ENCODE measurements around the gene CCR5AS.

Gene CCR5AS

DNA sequence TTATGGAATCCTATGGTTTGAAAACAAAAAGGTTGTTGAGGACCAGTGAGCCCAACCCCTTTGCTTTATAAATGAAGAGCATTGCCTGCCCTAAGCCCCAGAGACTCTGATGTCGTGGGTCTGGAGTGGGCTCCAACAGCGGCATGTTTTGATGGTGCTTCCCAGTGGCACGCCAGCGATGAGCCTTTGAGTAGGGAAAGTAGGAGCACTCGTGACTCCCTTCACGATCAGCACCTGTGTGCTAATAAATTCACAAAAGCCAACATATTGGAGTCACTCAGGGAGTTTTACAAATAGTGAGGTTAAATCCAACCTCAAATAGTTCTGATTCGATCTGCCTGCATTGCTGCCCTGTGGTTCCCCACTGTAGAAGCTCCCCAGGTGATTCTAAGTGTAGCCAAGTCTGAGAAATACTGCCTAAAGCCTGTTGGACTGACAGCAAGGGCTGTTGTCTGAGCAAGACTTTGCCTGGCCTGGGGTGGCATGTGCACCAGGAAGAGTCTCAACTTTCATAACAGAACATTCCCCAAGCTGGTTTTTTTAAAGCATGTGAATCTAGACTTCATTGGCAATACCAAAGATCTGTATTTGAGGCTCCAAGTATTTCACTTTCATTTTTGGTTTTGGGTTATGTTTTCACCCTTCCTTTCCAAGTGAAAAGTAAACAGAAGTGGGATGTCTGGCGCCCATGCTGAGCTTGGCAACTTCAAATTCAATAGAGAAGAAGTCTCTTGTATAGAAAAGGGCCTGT lies 26.2 kb downstream of the CCR5AS start:
- DNase-seq (ENCODE audit: low read depth in 2 of 2): no peak

DNA sequence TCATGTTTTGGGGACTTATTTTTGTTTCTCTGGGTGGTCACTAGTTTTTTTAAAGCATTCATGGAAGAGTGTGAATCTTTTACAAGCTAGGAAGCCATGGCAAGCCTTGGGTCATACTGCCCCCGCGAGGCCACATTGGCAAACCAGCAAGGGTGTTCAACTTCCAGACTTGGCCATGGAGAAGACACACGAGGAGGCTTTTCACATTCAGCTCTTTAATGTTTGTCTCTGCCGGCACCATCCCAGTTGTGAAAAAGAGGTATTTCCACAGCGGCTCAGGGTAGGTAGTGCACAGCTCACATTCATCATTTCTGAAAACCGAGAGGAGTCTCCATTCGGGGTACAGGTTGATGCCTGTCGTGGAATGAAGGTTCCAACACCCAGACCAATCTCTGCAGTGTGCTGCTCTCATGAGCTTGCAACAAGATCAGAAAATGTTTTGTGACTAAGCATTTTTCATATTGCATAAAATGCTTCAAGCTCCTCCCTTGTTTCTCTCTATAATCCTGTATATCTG lies 28.4 kb downstream of the CCR5AS start:
- DNase-seq (ENCODE audit: low read depth in 2 of 2): peak; percentile 20 to 32

DNA sequence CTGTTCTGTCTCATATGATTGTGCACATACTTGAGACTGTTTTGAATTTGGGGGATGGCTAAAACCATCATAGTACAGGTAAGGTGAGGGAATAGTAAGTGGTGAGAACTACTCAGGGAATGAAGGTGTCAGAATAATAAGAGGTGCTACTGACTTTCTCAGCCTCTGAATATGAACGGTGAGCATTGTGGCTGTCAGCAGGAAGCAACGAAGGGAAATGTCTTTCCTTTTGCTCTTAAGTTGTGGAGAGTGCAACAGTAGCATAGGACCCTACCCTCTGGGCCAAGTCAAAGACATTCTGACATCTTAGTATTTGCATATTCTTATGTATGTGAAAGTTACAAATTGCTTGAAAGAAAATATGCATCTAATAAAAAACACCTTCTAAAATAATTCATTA lies 31.1 kb downstream of the CCR5AS start:
- no peak for DNase-seq (ENCODE audit: low read depth in 2 of 2)

DNA sequence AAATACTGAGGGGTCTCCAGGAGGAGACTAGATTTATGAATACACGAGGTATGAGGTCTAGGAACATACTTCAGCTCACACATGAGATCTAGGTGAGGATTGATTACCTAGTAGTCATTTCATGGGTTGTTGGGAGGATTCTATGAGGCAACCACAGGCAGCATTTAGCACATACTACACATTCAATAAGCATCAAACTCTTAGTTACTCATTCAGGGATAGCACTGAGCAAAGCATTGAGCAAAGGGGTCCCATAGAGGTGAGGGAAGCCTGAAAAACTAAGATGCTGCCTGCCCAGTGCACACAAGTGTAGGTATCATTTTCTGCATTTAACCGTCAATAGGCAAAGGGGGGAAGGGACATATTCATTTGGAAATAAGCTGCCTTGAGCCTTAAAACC lies 31.6 kb downstream of the CCR5AS start:
- DNase-seq (ENCODE audit: low read depth in 2 of 2): no peak

DNA sequence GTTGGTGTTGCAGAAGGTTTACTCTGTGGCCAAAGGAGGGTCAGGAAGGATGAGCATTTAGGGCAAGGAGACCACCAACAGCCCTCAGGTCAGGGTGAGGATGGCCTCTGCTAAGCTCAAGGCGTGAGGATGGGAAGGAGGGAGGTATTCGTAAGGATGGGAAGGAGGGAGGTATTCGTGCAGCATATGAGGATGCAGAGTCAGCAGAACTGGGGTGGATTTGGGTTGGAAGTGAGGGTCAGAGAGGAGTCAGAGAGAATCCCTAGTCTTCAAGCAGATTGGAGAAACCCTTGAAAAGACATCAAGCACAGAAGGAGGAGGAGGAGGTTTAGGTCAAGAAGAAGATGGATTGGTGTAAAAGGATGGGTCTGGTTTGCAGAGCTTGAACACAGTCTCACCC lies 32.1 kb downstream of the CCR5AS start:
- DNase-seq (ENCODE audit: low read depth in 2 of 2): no peak

DNA sequence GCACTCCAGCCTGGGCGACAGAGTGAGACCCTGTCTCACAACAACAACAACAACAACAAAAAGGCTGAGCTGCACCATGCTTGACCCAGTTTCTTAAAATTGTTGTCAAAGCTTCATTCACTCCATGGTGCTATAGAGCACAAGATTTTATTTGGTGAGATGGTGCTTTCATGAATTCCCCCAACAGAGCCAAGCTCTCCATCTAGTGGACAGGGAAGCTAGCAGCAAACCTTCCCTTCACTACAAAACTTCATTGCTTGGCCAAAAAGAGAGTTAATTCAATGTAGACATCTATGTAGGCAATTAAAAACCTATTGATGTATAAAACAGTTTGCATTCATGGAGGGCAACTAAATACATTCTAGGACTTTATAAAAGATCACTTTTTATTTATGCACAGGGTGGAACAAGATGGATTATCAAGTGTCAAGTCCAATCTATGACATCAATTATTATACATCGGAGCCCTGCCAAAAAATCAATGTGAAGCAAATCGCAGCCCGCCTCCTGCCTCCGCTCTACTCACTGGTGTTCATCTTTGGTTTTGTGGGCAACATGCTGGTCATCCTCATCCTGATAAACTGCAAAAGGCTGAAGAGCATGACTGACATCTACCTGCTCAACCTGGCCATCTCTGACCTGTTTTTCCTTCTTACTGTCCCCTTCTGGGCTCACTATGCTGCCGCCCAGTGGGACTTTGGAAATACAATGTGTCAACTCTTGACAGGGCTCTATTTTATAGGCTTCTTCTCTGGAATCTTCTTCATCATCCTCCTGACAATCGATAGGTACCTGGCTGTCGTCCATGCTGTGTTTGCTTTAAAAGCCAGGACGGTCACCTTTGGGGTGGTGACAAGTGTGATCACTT lies 34.1 kb downstream of the CCR5AS start:
- DNase-seq (ENCODE audit: low read depth in 2 of 2): no peak

DNA sequence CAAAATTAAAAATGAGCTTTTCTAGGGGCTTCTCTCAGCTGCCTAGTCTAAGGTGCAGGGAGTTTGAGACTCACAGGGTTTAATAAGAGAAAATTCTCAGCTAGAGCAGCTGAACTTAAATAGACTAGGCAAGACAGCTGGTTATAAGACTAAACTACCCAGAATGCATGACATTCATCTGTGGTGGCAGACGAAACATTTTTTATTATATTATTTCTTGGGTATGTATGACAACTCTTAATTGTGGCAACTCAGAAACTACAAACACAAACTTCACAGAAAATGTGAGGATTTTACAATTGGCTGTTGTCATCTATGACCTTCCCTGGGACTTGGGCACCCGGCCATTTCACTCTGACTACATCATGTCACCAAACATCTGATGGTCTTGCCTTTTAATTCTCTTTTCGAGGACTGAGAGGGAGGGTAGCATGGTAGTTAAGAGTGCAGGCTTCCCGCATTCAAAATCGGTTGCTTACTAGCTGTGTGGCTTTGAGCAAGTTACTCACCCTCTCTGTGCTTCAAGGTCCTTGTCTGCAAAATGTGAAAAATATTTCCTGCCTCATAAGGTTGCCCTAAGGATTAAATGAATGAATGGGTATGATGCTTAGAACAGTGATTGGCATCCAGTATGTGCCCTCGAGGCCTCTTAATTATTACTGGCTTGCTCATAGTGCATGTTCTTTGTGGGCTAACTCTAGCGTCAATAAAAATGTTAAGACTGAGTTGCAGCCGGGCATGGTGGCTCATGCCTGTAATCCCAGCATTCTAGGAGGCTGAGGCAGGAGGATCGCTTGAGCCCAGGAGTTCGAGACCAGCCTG lies 35.1 kb downstream of the CCR5AS start:
- DNase-seq (ENCODE audit: low read depth in 2 of 2): no peak

DNA sequence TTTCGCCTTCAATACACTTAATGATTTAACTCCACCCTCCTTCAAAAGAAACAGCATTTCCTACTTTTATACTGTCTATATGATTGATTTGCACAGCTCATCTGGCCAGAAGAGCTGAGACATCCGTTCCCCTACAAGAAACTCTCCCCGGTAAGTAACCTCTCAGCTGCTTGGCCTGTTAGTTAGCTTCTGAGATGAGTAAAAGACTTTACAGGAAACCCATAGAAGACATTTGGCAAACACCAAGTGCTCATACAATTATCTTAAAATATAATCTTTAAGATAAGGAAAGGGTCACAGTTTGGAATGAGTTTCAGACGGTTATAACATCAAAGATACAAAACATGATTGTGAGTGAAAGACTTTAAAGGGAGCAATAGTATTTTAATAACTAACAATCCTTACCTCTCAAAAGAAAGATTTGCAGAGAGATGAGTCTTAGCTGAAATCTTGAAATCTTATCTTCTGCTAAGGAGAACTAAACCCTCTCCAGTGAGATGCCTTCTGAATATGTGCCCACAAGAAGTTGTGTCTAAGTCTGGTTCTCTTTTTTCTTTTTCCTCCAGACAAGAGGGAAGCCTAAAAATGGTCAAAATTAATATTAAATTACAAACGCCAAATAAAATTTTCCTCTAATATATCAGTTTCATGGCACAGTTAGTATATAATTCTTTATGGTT lies 35.9 kb downstream of the CCR5AS start, which contains the start of gene CCR5:
TSS of gene CCR5 (plus strand) at position 108 of the 680 bp plus-strand sequence. CDS start 1,957 bp downstream, outside the sequence.
- DNase-seq (ENCODE audit: low read depth in 2 of 2): no peak

DNA sequence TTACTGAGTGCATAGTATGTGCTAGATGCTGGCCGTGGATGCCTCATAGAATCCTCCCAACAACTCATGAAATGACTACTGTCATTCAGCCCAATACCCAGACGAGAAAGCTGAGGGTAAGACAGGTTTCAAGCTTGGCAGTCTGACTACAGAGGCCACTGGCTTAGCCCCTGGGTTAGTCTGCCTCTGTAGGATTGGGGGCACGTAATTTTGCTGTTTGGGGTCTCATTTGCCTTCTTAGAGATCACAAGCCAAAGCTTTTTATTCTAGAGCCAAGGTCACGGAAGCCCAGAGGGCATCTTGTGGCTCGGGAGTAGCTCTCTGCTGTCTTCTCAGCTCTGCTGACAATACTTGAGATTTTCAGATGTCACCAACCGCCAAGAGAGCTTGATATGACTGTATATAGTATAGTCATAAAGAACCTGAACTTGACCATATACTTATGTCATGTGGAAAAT lies 37.2 kb downstream of the CCR5AS start:
- DNase-seq (ENCODE audit: low read depth in 2 of 2): no peak

DNA sequence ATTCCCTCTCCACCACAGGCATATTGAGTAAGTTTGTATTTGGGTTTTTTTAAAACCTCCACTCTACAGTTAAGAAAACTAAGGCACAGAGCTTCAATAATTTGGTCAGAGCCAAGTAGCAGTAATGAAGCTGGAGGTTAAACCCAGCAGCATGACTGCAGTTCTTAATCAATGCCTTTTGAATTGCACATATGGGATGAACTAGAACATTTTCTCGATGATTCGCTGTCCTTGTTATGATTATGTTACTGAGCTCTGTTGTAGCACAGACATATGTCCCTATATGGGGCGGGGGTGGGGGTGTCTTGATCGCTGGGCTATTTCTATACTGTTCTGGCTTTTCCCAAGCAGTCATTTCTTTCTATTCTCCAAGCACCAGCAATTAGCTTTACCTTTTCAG lies 37.7 kb downstream of the CCR5AS start:
- DNase-seq (ENCODE audit: low read depth in 2 of 2): no peak

DNA sequence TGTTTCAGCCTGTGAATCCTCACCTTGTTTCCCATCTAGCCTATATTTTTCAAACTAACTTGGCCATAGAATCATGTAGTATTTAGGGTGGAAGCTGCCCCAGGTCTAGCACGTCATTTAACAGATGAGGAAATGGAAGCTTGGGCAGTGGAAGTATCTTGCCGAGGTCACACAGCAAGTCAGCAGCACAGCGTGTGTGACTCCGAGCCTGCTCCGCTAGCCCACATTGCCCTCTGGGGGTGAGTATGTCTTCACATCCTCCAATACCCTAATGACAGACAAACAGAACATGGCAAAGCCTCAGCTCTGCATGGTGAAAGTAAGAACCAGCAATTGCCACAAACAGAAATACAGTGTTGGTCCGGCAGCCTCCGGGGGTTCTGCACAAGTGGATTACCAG lies 38.3 kb downstream of the CCR5AS start:
- peak; percentile 29 to 50 for DNase-seq (ENCODE audit: low read depth in 2 of 2)

DNA sequence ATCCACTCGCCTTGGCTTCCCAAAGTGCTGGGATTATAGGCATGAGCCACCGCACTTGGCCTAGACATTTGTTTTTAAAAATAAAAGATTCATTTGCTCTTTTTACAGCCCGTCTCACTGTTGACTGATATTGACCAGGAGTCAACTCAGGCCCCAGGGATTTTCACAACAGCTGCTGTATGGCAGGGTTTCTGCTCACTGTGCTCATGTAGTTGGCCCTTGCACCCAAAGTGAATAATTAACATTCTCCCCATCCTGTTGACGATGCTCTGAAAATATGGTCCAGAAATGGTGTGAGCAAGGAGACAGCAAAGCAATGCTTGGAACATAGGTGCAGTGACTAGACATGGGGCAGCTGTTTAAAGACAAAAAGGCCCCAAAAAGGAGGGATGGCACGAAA lies 39.1 kb downstream of the CCR5AS start:
- DNase-seq (ENCODE audit: low read depth in 2 of 2): no peak

DNA sequence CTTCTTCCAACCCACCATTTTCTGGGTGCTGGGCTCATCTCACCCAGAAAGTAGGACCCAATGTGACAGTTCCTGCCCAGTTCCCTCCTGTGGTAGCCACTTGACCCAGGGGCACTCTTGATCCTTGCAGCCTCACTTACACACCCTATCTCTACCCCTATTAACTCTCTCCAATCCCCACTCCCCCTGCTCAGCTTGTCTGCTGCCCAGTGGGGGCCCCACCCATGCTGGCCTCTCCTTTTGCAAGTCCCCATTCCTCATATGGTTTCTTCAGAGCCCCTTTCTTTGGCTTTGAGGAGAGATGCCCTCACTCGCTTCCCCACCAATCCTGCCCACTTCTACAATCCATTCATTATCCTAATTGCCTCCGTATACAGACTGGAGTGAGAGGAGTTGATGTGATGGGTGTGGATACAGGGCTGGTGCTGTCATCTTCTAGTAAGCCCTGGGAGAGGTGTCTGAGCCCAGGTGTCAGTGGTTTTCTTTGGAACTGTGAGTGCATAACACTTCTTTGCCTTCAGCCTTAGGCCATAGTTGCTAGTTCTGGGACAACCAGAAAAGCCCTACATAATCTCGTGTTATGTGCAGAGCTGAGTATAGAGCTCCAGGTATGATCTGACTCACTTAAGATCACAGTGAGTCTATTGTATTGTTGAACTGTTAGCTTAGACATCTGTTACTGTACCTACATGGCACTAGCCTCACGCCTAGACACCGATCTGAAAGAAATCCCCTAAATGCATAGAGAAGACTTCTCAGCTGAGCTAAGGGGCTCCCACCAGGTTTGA lies 40.9 kb downstream of the CCR5AS start:
- no peak for DNase-seq (ENCODE audit: low read depth in 2 of 2)

DNA sequence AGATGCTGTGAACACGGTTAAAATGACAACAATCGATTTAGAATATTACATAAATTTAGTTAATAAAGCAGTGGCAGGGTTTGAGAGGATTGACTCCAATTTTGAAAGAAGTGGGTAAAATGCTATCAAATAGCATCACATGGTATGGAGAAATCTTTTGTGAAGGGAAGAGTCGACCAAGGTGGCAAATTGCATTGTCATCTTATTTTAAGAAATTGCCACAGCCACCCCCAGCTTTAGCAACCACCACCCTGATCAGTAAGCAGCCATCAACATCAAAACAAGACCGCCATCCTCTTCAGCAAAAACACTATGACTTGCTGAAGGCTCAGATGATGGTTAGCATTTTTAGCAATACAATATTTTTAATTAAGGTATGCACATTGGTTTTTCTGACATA lies 41.8 kb downstream of the CCR5AS start:
- no peak for DNase-seq (ENCODE audit: low read depth in 2 of 2)

DNA sequence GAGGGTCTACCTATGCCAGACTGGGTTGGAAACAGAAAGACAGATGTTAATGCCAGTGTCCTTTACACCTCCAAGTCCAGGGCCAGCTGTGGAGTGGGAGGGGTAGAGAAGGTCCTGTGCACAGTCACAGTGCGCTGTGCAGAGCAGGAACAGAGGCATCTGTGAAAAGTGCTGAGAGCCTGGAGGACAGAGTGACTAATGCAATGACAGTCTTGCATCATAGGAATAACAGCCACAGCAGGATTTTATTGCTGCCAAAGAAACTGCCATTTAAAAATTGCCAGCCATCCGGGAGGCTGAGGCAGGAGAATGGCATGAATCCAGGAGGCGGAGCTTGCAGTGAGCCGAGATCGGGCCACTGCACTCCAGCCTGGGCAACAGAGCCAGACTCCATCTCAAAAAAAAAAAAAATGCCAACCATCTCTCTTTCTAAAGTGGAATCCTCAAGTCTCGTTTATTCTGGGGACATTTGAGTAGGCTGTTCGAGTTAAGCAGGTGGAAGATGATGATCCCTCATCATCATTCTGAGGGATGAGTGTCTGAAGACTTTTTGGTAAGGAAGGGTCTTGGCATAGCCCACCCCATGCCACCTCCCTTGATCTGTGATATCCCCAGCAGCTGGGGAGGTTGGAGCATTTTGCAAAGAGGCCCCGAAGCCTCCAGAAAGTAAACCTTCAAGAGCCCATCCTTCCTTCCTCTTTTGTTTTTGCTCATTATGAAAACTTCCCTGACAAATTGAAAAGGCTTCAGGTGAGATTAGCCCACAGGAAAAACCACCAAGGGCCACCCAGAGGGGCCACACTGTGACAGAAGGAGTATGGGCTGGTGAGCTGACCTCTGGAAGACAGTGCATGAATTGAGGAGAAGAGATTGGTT lies 45.2 kb downstream of the CCR5AS start:
- no peak for DNase-seq (ENCODE audit: low read depth in 2 of 2)

DNA sequence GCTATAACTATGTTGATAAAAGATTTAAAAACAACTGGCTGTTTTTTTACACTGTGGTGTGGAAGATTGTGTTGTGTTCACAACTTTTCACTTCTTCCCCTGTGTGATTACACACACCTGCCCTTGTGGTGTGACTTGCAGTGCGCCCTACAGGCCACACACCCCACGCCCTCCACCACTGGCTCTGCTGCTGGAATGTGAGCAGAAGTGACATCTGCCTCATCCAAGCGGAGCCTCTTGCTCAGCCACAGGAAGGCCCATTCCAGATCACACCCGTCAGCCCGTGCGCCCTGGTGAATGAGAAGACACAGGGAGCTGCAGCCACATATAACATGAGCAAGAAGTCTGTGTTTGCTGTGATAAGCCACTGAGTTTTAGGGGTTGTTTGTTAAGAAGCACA lies 46.0 kb downstream of the CCR5AS start:
- DNase-seq (ENCODE audit: low read depth in 2 of 2): no peak

DNA sequence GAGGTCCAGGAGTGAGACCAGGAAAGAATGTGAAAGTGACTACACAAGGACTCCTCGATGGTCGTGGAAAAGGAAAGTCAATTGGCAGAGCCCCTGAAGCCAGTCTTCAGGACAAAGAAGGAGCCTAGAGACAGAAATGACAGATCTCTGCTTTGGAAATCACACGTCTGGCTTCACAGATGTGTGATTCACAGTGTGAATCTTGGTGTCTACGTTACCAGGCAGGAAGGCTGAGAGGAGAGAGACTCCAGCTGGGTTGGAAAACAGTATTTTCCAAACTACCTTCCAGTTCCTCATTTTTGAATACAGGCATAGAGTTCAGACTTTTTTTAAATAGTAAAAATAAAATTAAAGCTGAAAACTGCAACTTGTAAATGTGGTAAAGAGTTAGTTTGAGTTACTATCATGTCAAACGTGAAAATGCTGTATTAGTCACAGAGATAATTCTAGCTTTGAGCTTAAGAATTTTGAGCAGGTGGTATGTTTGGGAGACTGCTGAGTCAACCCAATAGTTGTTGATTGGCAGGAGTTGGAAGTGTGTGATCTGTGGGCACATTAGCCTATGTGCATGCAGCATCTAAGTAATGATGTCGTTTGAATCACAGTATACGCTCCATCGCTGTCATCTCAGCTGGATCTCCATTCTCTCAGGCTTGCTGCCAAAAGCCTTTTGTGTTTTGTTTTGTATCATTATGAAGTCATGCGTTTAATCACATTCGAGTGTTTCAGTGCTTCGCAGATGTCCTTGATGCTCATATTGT lies 47.0 kb downstream of the CCR5AS start:
- DNase-seq (ENCODE audit: low read depth in 2 of 2): no peak

DNA sequence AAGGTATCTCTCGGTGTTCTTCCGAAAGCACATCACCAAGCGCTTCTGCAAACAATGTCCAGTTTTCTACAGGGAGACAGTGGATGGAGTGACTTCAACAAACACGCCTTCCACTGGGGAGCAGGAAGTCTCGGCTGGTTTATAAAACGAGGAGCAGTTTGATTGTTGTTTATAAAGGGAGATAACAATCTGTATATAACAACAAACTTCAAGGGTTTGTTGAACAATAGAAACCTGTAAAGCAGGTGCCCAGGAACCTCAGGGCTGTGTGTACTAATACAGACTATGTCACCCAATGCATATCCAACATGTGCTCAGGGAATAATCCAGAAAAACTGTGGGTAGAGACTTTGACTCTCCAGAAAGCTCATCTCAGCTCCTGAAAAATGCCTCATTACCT lies 48.4 kb downstream of the CCR5AS start:
- DNase-seq (ENCODE audit: low read depth in 2 of 2): no peak

DNA sequence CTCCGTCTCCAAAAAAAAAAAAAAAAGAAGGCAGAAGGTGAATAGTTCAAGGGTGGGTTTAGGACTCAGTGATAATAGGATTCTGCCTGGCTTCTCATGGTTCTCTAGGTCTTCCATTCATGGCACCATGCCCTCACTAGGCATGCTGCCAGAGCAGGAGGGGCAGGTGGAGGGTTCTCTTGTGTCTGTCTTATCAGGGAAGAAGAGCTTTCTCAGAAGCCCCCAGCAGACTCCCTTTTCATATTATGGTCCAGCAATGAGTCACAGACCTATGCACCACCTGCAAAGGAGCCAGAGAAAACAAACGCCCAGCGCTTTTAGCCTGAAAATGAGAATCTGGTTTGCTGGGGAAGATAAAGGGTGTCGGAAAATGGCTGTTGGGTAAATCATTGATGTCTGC lies 50.0 kb downstream of the CCR5AS start:
- DNase-seq (ENCODE audit: low read depth in 2 of 2): no peak

Measured in activated CD8-positive, alpha-beta memory T cell treated with anti-CD3 and anti-CD28 coated beads for 4 hours (primary cell).